Vagina (tissue), 2 donors: ENCODE measurements around the gene KIF3A.

Experiments
- CTCF ChIP-seq, 3 experiments: fragments of 450-650 bp in 2 of 3; fragments of 200-600 bp in 1 of 3; sonication (generic) in 1 of 3; IDR thresholded peaks; one replicate each; pipeline ENCODE4 v1.5.1; 2017 to 2019; ENCODE audit warnings: antibody characterized with exemption in 3 of 3, mild to moderate bottlenecking in 2 of 3, moderate library complexity in 2 of 3
- POLR2A ChIP-seq, 2 donors: fragments of 450-650 bp; IDR thresholded peaks; one replicate each; pipeline ENCODE4 v1.6.1; 2017; ENCODE audit warnings: antibody characterized with exemption in 2 of 2, mild to moderate bottlenecking in 2 of 2, moderate library complexity in 2 of 2
- POLR2AphosphoS5 ChIP-seq, 2 donors: sonication (generic); formaldehyde crosslinking; IDR thresholded peaks; one replicate each; pipeline ENCODE4 v1.9.0; 2017; ENCODE audit warnings: antibody characterized with exemption in 2 of 2, mild to moderate bottlenecking in 2 of 2, low read depth in 1 of 2; ENCODE audit not compliant: insufficient read depth in 1 of 2

GRCh38 chr5:132737982-132738681 lies 786 bp upstream of the KIF3A start:
- no peak for TF ChIP-seq CTCF (IDR thresholded peaks at IDR 0.05)
- no peak for TF ChIP-seq POLR2A (IDR thresholded peaks at IDR 0.05)
- no peak for TF ChIP-seq POLR2AphosphoS5 (IDR thresholded peaks at IDR 0.05; ENCODE audit: insufficient read depth in 1 of 2, low read depth in 1 of 2)
